Parathyroid adenoma (tissue), 2 donors: ENCODE results near the gene KHSRP.

Experiments
- H2AFZ ChIP-seq: fragments of 300-600 bp; sonication (generic); one replicate; pipeline ENCODE4 v1.7.0; 2017; ENCODE audit warnings: antibody characterized with exemption, mild to moderate bottlenecking
- H3K27ac ChIP-seq: fragments of 300-600 bp; sonication (generic); one replicate; pipeline ENCODE4 v1.7.0; 2017
- H3K27me3 ChIP-seq: fragments of 300-600 bp; sonication (generic); one replicate; pipeline ENCODE4 v1.7.0; 2017; ENCODE audit warnings: low read length; ENCODE audit not compliant: control insufficient read depth, insufficient read depth
- H3K36me3 ChIP-seq: fragments of 300-600 bp; sonication (generic); one replicate; pipeline ENCODE4 v1.7.0; 2017; ENCODE audit warnings: low read length; ENCODE audit not compliant: control insufficient read depth, insufficient read depth
- H3K4me1 ChIP-seq: fragments of 300-600 bp; sonication (generic); one replicate; pipeline ENCODE4 v1.7.0; 2017; ENCODE audit warnings: control low read depth
- H3K4me2 ChIP-seq: fragments of 300-600 bp; sonication (generic); one replicate; pipeline ENCODE4 v1.7.0; 2017; ENCODE audit warnings: low read length
- H3K4me3 ChIP-seq: fragments of 300-600 bp; sonication (generic); one replicate; pipeline ENCODE4 v1.7.0; 2017; ENCODE audit warnings: low read depth, low read length
- H3K79me2 ChIP-seq: fragments of 300-600 bp; sonication (generic); one replicate; pipeline ENCODE4 v1.7.0; 2017; ENCODE audit warnings: control low read depth
- H3K9ac ChIP-seq: fragments of 300-600 bp; sonication (generic); one replicate; pipeline ENCODE4 v1.7.0; 2017; ENCODE audit warnings: mild to moderate bottlenecking
- H3K9me3 ChIP-seq: fragments of 300-600 bp; sonication (generic); one replicate; pipeline ENCODE4 v1.7.0; 2017; ENCODE audit warnings: low read length; ENCODE audit not compliant: control insufficient read depth
- TF ChIP-seq, protein P1 (sequence below): fragments of 300-600 bp; sonication (generic); IDR thresholded peaks from one replicate; pipeline ENCODE4 v1.7.0; 2017; ENCODE audit warnings: antibody characterized with exemption, mild to moderate bottlenecking
- donor health status: primary hyperparathyroidism.

KHSRP gene

DNA sequence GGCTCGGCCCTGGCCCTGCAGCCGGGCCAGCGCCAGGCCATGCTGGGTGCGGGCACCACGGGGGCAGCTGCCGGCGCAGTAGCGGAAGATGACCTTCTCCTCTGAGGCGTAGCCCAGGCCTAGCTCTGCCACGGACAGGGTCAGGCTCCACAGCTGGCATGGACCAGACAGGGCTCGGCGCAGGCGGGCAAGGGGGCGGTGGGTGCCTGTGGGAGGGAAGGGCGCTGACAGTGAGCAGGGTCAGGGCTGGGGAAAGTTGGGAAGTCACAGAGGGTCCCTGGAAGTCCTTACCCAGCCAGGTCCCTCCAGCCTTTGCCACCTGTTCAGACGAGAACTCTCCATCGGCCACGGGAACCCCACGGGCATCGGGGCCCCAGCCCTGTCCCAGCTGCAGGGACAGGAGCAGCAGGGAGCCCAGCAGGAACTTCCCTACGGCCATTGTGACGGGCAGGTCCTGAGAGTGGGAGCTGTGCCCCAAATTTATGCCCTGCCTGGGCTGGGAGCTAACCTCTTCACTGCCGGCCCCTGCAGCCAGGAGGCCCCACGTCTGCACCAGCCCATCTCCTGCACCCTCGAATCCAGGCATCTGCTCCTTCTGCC, 49.1 kb downstream of the KHSRP start, which contains the start of gene PSPN:
PSPN (minus strand) TSS at position 523 of the 600 bp plus-strand sequence; CDS start at position 439, 84 bp downstream.
- TF ChIP-seq, protein P1, sequence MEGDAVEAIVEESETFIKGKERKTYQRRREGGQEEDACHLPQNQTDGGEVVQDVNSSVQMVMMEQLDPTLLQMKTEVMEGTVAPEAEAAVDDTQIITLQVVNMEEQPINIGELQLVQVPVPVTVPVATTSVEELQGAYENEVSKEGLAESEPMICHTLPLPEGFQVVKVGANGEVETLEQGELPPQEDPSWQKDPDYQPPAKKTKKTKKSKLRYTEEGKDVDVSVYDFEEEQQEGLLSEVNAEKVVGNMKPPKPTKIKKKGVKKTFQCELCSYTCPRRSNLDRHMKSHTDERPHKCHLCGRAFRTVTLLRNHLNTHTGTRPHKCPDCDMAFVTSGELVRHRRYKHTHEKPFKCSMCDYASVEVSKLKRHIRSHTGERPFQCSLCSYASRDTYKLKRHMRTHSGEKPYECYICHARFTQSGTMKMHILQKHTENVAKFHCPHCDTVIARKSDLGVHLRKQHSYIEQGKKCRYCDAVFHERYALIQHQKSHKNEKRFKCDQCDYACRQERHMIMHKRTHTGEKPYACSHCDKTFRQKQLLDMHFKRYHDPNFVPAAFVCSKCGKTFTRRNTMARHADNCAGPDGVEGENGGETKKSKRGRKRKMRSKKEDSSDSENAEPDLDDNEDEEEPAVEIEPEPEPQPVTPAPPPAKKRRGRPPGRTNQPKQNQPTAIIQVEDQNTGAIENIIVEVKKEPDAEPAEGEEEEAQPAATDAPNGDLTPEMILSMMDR, result no peak
- Histone ChIP-seq H3K79me2 (no peaks in the 10 kb centered on the region), H3K27me3 (no peaks in the 10 kb centered on the region), H3K9me3 (no peaks in the 10 kb centered on the region), H2AFZ (no peak within 1 kb of the TSS), H3K4me1 (no peaks in the 10 kb centered on the region), H3K27ac (no peak within 1 kb of the TSS), H3K9ac (no peak within 1 kb of the TSS), H3K4me2 (no peak within 1 kb of the TSS), H3K36me3 (no peaks in the 10 kb centered on the region), H3K4me3 (no peak within 1 kb of the TSS)

DNA sequence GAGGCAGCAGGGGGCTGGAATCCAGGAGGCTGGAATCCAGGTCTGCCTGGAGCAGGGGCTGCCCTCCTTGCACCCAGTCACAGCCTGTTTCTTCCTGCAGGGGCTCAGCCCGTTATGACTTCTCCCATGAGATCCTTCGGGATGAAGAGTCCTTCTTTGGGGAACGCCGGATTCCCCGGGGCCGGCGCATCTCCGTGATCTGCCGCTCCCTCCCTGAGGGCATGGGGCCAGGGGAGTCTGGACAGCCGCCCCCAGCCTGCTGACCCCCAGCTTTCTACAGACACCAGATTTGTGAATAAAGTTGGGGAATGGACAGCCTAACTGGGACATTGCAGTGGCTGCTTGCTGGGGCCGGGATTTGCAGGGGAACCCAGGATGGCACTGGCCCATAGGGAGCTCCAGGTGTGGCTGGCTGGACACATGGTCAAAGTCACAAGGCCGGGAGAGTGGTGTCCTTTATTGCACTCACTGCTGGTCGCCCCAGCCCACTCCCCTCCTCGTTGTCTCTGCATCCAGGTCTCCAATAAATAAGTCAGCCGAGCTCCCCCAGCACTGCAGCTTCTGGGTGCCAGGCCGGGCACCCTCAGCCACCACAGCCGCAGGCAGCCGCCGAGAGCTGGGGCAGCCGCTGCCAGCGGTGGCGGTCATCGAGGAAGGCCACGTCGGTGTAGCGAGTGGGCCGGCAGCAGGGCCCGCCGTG, 49.8 kb downstream of the KHSRP start:
- TF ChIP-seq, protein P1, result no peak
- Histone ChIP-seq H3K9me3 (no peaks in the 10 kb centered on the region), H3K36me3 (no peaks in the 10 kb centered on the region), H3K4me3 (no peak overlapping the region), H3K4me1 (no peaks in the 10 kb centered on the region), H3K4me2 (no peak overlapping the region), H3K9ac (no peak overlapping the region), H2AFZ (no peak overlapping the region), H3K27ac (no peak overlapping the region), H3K79me2 (no peaks in the 10 kb centered on the region), H3K27me3 (no peaks in the 10 kb centered on the region)

DNA sequence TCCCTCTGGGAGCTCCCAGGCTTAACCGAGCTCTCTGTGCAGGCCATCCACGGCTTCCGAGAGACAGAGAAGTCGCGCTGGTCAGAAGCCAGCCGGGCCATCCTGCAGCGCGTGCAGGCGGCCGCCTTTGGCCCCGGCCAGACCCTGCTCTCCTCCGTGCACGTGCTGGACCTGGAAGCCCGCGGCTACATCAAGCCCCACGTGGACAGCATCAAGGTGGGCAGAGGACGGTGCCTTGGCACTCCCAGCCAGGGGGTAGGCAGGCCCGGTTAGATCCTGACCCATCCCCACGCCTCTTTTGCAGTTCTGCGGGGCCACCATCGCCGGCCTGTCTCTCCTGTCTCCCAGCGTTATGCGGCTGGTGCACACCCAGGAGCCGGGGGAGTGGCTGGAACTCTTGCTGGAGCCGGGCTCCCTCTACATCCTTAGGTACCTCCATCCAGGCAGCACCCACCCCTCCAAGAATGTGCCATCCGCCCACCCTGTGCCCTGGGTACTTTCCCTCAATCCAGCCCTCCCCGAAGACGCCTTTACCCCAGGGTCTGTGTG, 50.4 kb downstream of the KHSRP start:
- no peak overlapping the region for H3K4me3 ChIP-seq
- H3K9ac ChIP-seq, result no peak overlapping the region
- H3K27ac ChIP-seq, result no peak overlapping the region
- H3K27me3 ChIP-seq, result no peaks in the 10 kb centered on the region
- no peaks in the 10 kb centered on the region for H3K9me3 ChIP-seq
- no peak overlapping the region for H3K4me2 ChIP-seq
- no peaks in the 10 kb centered on the region for H3K4me1 ChIP-seq
- no peaks in the 10 kb centered on the region for H3K36me3 ChIP-seq
- H3K79me2 ChIP-seq, result no peaks in the 10 kb centered on the region
- TF ChIP-seq, protein P1, result no peak
- no peak overlapping the region for H2AFZ ChIP-seq

DNA sequence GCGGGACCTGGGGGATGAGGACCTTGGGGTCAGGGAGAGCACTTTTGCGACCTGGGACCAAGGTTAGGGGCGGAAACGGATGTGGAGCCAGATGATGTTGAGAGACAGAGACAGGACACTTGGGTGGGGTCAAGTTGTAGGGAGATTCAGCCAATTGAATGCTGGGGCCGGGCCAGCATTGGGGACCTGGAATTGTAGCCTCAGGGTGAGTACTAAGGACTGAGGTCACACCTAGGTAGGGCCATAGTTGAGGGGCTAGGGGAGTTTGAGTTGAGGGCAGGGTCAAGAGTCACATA, 50.9 kb downstream of the KHSRP start:
- no peaks in the 10 kb centered on the region for H3K79me2 ChIP-seq
- no peak overlapping the region for H3K4me3 ChIP-seq
- no peak overlapping the region for H2AFZ ChIP-seq
- no peak overlapping the region for H3K9ac ChIP-seq
- no peaks in the 10 kb centered on the region for H3K36me3 ChIP-seq
- no peaks in the 10 kb centered on the region for H3K27me3 ChIP-seq
- H3K4me1 ChIP-seq, result no peaks in the 10 kb centered on the region
- TF ChIP-seq, protein P1, result no peak
- peak overlapping the region; percentile 65 for H3K4me2 ChIP-seq
- H3K27ac ChIP-seq, result peak overlapping the region; percentile 100
- H3K9me3 ChIP-seq, result no peaks in the 10 kb centered on the region
